Upper lobe of right lung (tissue), 1 donor: ENCODE measurements around the gene OSBP2. TPM values are rescaled to one million over a fixed set of nuclear protein-coding genes. Genes with fewer than 3 reads are reported as not detected.

Experiments
- ATAC-seq: fragments of 200-7000 bp; cut with Tn5 transposase; one replicate; pipeline ENCODE4 v1.9.1; 2020; ENCODE audit warnings: mild to moderate bottlenecking, moderate library complexity
- DNase-seq: peaks from one replicate; pipeline ENCODE4 v3.0.0-alpha.2; 2020
- H3K27ac ChIP-seq: fragments of 200-600 bp; one replicate; pipeline ENCODE4 v1.8.0; 2022
- H3K27me3 ChIP-seq: fragments of 200-600 bp; one replicate; pipeline ENCODE4 v1.8.0; 2022; ENCODE audit warnings: mild to moderate bottlenecking
- H3K36me3 ChIP-seq: fragments of 200-600 bp; one replicate; pipeline ENCODE4 v1.8.0; 2022
- H3K4me1 ChIP-seq: fragments of 200-600 bp; one replicate; pipeline ENCODE4 v1.8.0; 2022
- H3K4me3 ChIP-seq: fragments of 200-600 bp; one replicate; pipeline ENCODE4 v1.8.0; 2022; ENCODE audit warnings: mild to moderate bottlenecking
- H3K9me3 ChIP-seq: fragments of 200-600 bp; one replicate; pipeline ENCODE4 v1.8.0; 2022
- CTCF ChIP-seq: fragments of 200-600 bp; IDR thresholded peaks from one replicate; pipeline ENCODE4 v1.8.0; 2022; ENCODE audit warnings: antibody characterized with exemption
- intact Hi-C: fragments of 100-400 bp; cut with DNase I; formaldehyde crosslinking; loops from one replicate; pipeline ENCODE4 v1.11.0; 2022
- total RNA-seq: library from RNA; stranded (reverse); fragmentation: NEBNext Ultra II Directional; extraction: Animal tissue kit (Norgen Biotek cat#: 25700); gene quantifications from one replicate; pipeline ENCODE4 v1.2.1, GENCODE V29; 2021
- donor health status: DM: no; HTN: yes; CAD: no; lungs with severe emphysema.

Gene OSBP2
- total RNA-seq, 1 donor from 2014 or later, result 6.0 TPM

- Histone ChIP-seq H3K9me3 (no peaks in the 10 kb centered on the region), H3K27ac (no peak overlapping the region), H3K36me3 (peaks cover 94% of the 10 kb centered on the region), H3K27me3 (no peaks in the 10 kb centered on the region), H3K4me3 (no peak overlapping the region), H3K4me1 (peaks cover 10% of the 10 kb centered on the region)
- ATAC-seq (no peak), DNase-seq (no peak)
- intact Hi-C loops, result loop anchor here (5.0 kb wide), 1 partner anchor 137 kb away; the partner anchor contains the start of gene SMTN
- TF ChIP-seq CTCF, result no peak
Observed at GRCh38 chr22:30944986-30945385, 250.3 kb downstream of the OSBP2 start.

- Histone ChIP-seq H3K9me3 (no peaks in the 10 kb centered on the region), H3K4me3 (no peak overlapping the region), H3K27me3 (no peaks in the 10 kb centered on the region), H3K4me1 (peaks cover 10% of the 10 kb centered on the region), H3K27ac (no peak overlapping the region), H3K36me3 (peaks cover 93% of the 10 kb centered on the region)
- intact Hi-C loops, result loop anchor here (5.0 kb wide), 1 partner anchor 137 kb away; the partner anchor contains the start of gene SMTN
- ATAC-seq (no peak), DNase-seq (no peak)
- TF ChIP-seq CTCF, result no peak
Observed at GRCh38 chr22:30945653-30946052, 251.0 kb downstream of the OSBP2 start.

DNA sequence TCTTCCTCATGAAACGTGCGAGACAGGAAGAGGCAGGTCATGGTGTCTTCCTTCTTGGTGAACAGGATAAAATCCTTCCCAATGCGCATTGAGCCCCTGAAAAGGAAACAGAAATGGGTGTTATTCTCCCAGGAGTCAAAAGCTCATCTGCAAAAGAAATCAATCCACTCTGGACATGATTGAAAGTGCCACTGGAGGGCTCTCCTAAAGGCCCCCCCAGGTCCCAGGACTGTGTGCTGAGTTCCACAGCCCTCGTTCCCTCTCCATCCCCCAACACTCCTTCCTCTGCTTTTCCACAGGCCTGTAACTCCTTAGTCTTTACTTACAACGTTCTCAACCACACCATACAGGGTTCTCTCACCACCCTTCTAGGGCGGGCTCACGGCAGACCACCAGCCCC is 251.7 kb downstream of the OSBP2 start:
- DNase-seq (no peak), ATAC-seq (no peak)
- no peak overlapping the region for H3K4me3 ChIP-seq
- H3K27me3 ChIP-seq, result no peaks in the 10 kb centered on the region
- H3K9me3 ChIP-seq, result no peaks in the 10 kb centered on the region
- H3K4me1 ChIP-seq, result peaks cover 10% of the 10 kb centered on the region
- intact Hi-C loops, result loop anchor here (5.0 kb wide), 1 partner anchor 136 kb away; the partner anchor contains the start of gene SMTN
- no peak for TF ChIP-seq CTCF
- peaks cover 86% of the 10 kb centered on the region for H3K36me3 ChIP-seq
- H3K27ac ChIP-seq, result no peak overlapping the region

DNA sequence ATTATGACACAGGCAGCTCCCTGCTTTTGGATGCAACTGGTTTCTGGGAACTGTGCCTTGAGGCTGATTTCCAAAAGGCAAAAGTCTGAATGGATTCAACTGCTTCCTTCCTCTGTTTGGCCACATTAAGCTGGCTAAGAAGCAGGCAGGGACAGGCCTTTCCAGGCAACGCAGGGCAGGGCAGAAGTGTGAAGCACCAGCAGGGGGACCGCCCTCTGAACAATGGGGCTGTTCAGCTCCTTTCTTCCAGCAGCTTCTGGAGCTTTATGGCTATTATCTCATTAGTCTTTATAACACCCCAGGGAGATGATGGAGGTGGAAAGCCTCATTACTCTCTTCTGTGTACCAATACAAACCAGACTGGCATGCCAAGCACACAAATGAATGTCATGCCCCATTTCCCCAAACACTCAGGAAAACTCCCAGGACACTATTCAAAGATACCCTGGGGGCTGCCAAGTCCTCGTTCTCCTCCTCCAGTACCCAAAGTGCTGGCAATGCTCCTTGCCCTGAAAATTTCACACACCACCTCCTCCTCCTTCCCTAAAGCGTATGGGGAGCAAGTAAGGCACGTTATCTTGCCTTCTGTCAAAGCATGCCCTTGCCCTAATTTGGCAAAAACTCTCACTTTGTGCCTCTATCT is 252.6 kb downstream of the OSBP2 start:
- Histone ChIP-seq H3K27ac (no peak overlapping the region), H3K4me1 (peaks cover 10% of the 10 kb centered on the region), H3K9me3 (no peaks in the 10 kb centered on the region), H3K4me3 (no peak overlapping the region), H3K36me3 (peaks cover 77% of the 10 kb centered on the region), H3K27me3 (no peaks in the 10 kb centered on the region)
- no peak for TF ChIP-seq CTCF
- no peak for DNase-seq
- no peak for ATAC-seq
- intact Hi-C loops, result loop anchor here (5.0 kb wide), 1 partner anchor 135 kb away; the partner anchor contains the start of gene SMTN

- ATAC-seq, result peak; percentile 65
- H3K27ac ChIP-seq, result no peak overlapping the region
- peaks cover 10% of the 10 kb centered on the region for H3K4me1 ChIP-seq
- H3K9me3 ChIP-seq, result no peaks in the 10 kb centered on the region
- intact Hi-C loops, result loop anchor here (5.0 kb wide), 1 partner anchor 134 kb away; the partner anchor contains the start of gene SMTN
- no peak for DNase-seq
- peaks cover 75% of the 10 kb centered on the region for H3K36me3 ChIP-seq
- no peaks in the 10 kb centered on the region for H3K27me3 ChIP-seq
- peak; percentile 62 for TF ChIP-seq CTCF
- no peak overlapping the region for H3K4me3 ChIP-seq
Observed at GRCh38 chr22:30947816-30948454, 253.3 kb downstream of the OSBP2 start.
